Measurements from ENCODE around the gene PCDHGA9. TPM values are rescaled to one million over a fixed set of nuclear protein-coding genes. Genes with fewer than 3 reads are reported as not detected.
"Not testable (repeated sequence)": the region's sequence is repeated elsewhere in the genome, so short reads cannot be mapped to it uniquely, and the experiment has no call there.

The PCDHGA9 gene
- total RNA-seq, 2 donors from 2014 or later: 12.0 to 18.6 TPM

- Histone ChIP-seq H3K4me1 (ENCODE audit: control insufficient read depth in 1 of 2, low read depth in 2 of 2) (no peaks in the 10 kb centered on the region), H3K4me3 (no peak overlapping the region), H3K9me3 (peaks cover 100% of the 10 kb centered on the region), H3K27ac (no peak overlapping the region), H3K36me3 (no peaks in the 10 kb centered on the region), H3K27me3 (replicated peaks; ENCODE audit: insufficient read depth) (no peaks in the 10 kb centered on the region)
- no peak for ATAC-seq (ENCODE audit: insufficient number of reproducible peaks, low FRiP score, low read depth)
- TF ChIP-seq CTCF (IDR thresholded peaks at IDR 0.05): no peak
- no peak for DNase-seq (ENCODE audit: low spot score)
These were observed 20.2 kb downstream of the PCDHGA9 start for GRCh38 chr5:141422742-141423291.

GRCh38 chr5:141427783-141428426 lies 25.3 kb downstream of the PCDHGA9 start:
- Histone ChIP-seq H3K4me3 (no peak overlapping the region), H3K9me3 (peaks cover 98% of the 10 kb centered on the region), H3K4me1 (ENCODE audit: control insufficient read depth in 1 of 2, low read depth in 2 of 2) (no peaks in the 10 kb centered on the region), H3K36me3 (no peaks in the 10 kb centered on the region), H3K27ac (no peak overlapping the region), H3K27me3 (replicated peaks; ENCODE audit: insufficient read depth) (no peaks in the 10 kb centered on the region)
- TF ChIP-seq CTCF (IDR thresholded peaks at IDR 0.05): no peak
- DNase-seq (ENCODE audit: low spot score) (no peak), ATAC-seq (ENCODE audit: insufficient number of reproducible peaks, low FRiP score, low read depth) (no peak)

GRCh38 chr5:141430332-141431113 lies 27.9 kb downstream of the PCDHGA9 start, which contains the start of gene PCDHGA12:
Gene PCDHGA12 (plus strand): TSS chr5:141430507. CDS start chr5:141430760, 253 bp downstream.
- H3K4me3 ChIP-seq: peak within 1 kb of the TSS; percentile 57
- H3K36me3 ChIP-seq: no peaks in the 10 kb centered on the region

GRCh38 chr5:141431286-141431685 lies 28.7 kb downstream of the PCDHGA9 start:
- TF ChIP-seq CTCF (IDR thresholded peaks at IDR 0.05): no peak
- peaks cover 93% of the 10 kb centered on the region for H3K9me3 ChIP-seq
- no peak for ATAC-seq (ENCODE audit: insufficient number of reproducible peaks, low FRiP score, low read depth)

More at GRCh38 chr5:141430332-141431113, 27.9 kb downstream of the PCDHGA9 start, which contains the start of gene PCDHGA12:
- Histone ChIP-seq H3K4me1 (ENCODE audit: control insufficient read depth in 1 of 2, low read depth in 2 of 2) (no peaks in the 10 kb centered on the region), H3K27me3 (replicated peaks; ENCODE audit: insufficient read depth) (no peaks in the 10 kb centered on the region), H3K9me3 (peaks cover 93% of the 10 kb centered on the region), H3K27ac (no peak within 1 kb of the TSS)
- DNase-seq (ENCODE audit: low spot score) (no peak), ATAC-seq (ENCODE audit: insufficient number of reproducible peaks, low FRiP score, low read depth) (no peak)
- no peak for TF ChIP-seq CTCF (IDR thresholded peaks at IDR 0.05)

GRCh38 chr5:141432308-141432707 lies 29.7 kb downstream of the PCDHGA9 start:
- H3K4me1 ChIP-seq (ENCODE audit: control insufficient read depth in 1 of 2, low read depth in 2 of 2); H3K4me3 ChIP-seq; ATAC-seq (ENCODE audit: insufficient number of reproducible peaks, low FRiP score, low read depth); H3K27ac ChIP-seq; H3K36me3 ChIP-seq; DNase-seq (ENCODE audit: low spot score); H3K27me3 ChIP-seq (replicated peaks; ENCODE audit: insufficient read depth): not testable (repeated sequence)
- H3K9me3 ChIP-seq: peaks cover 86% of the 10 kb centered on the region

More at GRCh38 chr5:141431286-141431685, 28.7 kb downstream of the PCDHGA9 start:
- no peak overlapping the region for H3K27ac ChIP-seq
- DNase-seq (ENCODE audit: low spot score): no peak
- H3K36me3 ChIP-seq: no peaks in the 10 kb centered on the region
- H3K27me3 ChIP-seq (replicated peaks; ENCODE audit: insufficient read depth): no peaks in the 10 kb centered on the region
- H3K4me1 ChIP-seq (ENCODE audit: control insufficient read depth in 1 of 2, low read depth in 2 of 2): no peaks in the 10 kb centered on the region
- peak overlapping the region; percentile 57 for H3K4me3 ChIP-seq

GRCh38 chr5:141432726-141433125 lies 30.1 kb downstream of the PCDHGA9 start:
- not testable (repeated sequence) for H3K27me3 ChIP-seq (replicated peaks; ENCODE audit: insufficient read depth); H3K4me1 ChIP-seq (ENCODE audit: control insufficient read depth in 1 of 2, low read depth in 2 of 2); DNase-seq (ENCODE audit: low spot score); H3K27ac ChIP-seq; ATAC-seq (ENCODE audit: insufficient number of reproducible peaks, low FRiP score, low read depth); H3K36me3 ChIP-seq; H3K4me3 ChIP-seq
- peaks cover 86% of the 10 kb centered on the region for H3K9me3 ChIP-seq

All from thoracic aorta (tissue), 2 donors.